Endothelial cell of umbilical vein (primary cell): ENCODE data around the gene USP7. TPM values are rescaled to one million over a fixed set of nuclear protein-coding genes. Genes with fewer than 3 reads are reported as not detected.

ENCODE experiments used
- BruUV-seq: library from RNA; stranded (reverse); fragments of 400-500 nt; replicated peaks from 2 replicates; lab custom pipeline; 2021; lab: Mats Ljungman, UMichigan
- CTCF ChIA-PET: fragments of 300-600, 350-600 bp; sonication (Branson Sonifier 250); formaldehyde crosslinking; loops from one replicate; lab custom pipeline; 2021; ENCODE audit warnings: antibody characterized with exemption, inconsistent platforms; lab: Charles Lee
- POLR2A ChIA-PET: fragments of 300-600, 350-600 bp; sonication (Branson Sonifier 250); formaldehyde crosslinking; loops from one replicate; lab custom pipeline; 2021; ENCODE audit warnings: antibody characterized with exemption, inconsistent platforms; lab: Charles Lee
- DNase-seq: peaks from one replicate; pipeline ENCODE4 v3.0.0-alpha.2; 2011; ENCODE audit warnings: low read depth, low spot score
- FAIRE-seq: peaks from 2 replicates; lab custom pipeline; 2011; peaks lifted over from hg19 to GRCh38; lab: Jason Lieb, UNC
- H2AFZ ChIP-seq: 2 replicates; pipeline ENCODE4 v1.6.0; 2012; ENCODE audit warnings: low read depth, low read length, control low read depth, inconsistent platforms
- H3K27ac ChIP-seq: 2 replicates; pipeline ENCODE4 v1.5.1; 2011; ENCODE audit warnings: low read depth, mild to moderate bottlenecking, control low read depth, low read length, moderate library complexity; ENCODE audit not compliant: insufficient read depth
- H3K27me3 ChIP-seq, 2 experiments: 2 replicates each; pipeline versions ENCODE4 v1.6.0 to v1.6.1; 2011; ENCODE audit warnings: low read length in 2 of 2, mixed read lengths in 1 of 2; ENCODE audit not compliant: control insufficient read depth in 2 of 2, insufficient read depth in 2 of 2
- H3K36me3 ChIP-seq, 2 experiments: 2 replicates in 1 of 2; 3 replicates in 1 of 2; pipeline ENCODE4 v1.5.1; 2011; ENCODE audit warnings: low read length in 2 of 2, mild to moderate bottlenecking in 1 of 2, moderate library complexity in 1 of 2; ENCODE audit not compliant: control insufficient read depth in 2 of 2, insufficient read depth in 2 of 2; ENCODE audit errors: extremely low read depth in 1 of 2
- H3K4me1 ChIP-seq: 3 replicates; pipeline ENCODE4 v1.5.1; 2011; ENCODE audit warnings: mild to moderate bottlenecking, low read length; ENCODE audit not compliant: control insufficient read depth, insufficient read depth; ENCODE audit errors: extremely low read depth
- H3K4me2 ChIP-seq: 2 replicates; pipeline ENCODE4 v1.6.1; 2011; ENCODE audit warnings: low read length, control low read depth, mixed read lengths; ENCODE audit not compliant: insufficient read depth
- H3K4me3 ChIP-seq, 3 experiments: fragments of 200-600 bp in 1 of 3; sonication (generic), shearing (Covaris generic) in 1 of 3; replicated peaks in 1 of 3; 2 replicates each; pipeline ENCODE4 v1.5.1; 2011 to 2016; ENCODE audit warnings: control low read depth in 3 of 3, low read length in 3 of 3, mild to moderate bottlenecking in 2 of 3, inconsistent platforms in 1 of 3, low read depth in 1 of 3, moderate library complexity in 1 of 3; ENCODE audit not compliant: insufficient read depth in 1 of 3
- H3K79me2 ChIP-seq: 2 replicates; pipeline ENCODE4 v1.6.0; 2012; ENCODE audit warnings: low read length, inconsistent platforms; ENCODE audit not compliant: control insufficient read depth, insufficient read depth
- H3K9ac ChIP-seq: replicated peaks from 2 replicates; pipeline ENCODE3; 2011; ENCODE audit warnings: low read length, control low read depth; ENCODE audit not compliant: insufficient read depth; ENCODE audit errors: extremely low read depth
- H3K9me1 ChIP-seq: replicated peaks from 3 replicates; pipeline ENCODE4 v1.6.0; 2011; ENCODE audit warnings: mild to moderate bottlenecking, low read length; ENCODE audit not compliant: control insufficient read depth, insufficient read depth; ENCODE audit errors: extremely low read depth
- H3K9me3 ChIP-seq: replicated peaks from 2 replicates; pipeline ENCODE4 v1.5.1; 2012; ENCODE audit warnings: low read length, inconsistent platforms; ENCODE audit not compliant: control insufficient read depth, insufficient read depth
- H4K20me1 ChIP-seq: replicated peaks from 2 replicates; pipeline ENCODE3; 2011; ENCODE audit warnings: mild to moderate bottlenecking, low read length; ENCODE audit not compliant: control insufficient read depth, insufficient read depth; ENCODE audit errors: extremely low read depth
- CTCF ChIP-seq, 2 donors: IDR thresholded peaks; 1 replicate in 1 of 2; 2 replicates in 1 of 2; pipeline ENCODE4 v1.5.1; 2011; ENCODE audit warnings: low read length in 2 of 2, mild to moderate bottlenecking in 2 of 2, moderate library complexity in 2 of 2, control low read depth in 1 of 2, inconsistent platforms in 1 of 2, low read depth in 1 of 2; ENCODE audit not compliant: insufficient read depth in 1 of 2; ENCODE audit errors: extremely low read depth in 1 of 2
- EZH2 ChIP-seq: IDR thresholded peaks from 2 replicates; pipeline ENCODE4 v1.6.1; 2012; ENCODE audit warnings: borderline replicate concordance, low read depth, mild to moderate bottlenecking, moderate library complexity, low read length, inconsistent platforms; ENCODE audit not compliant: severe bottlenecking
- FOS ChIP-seq: IDR thresholded peaks from 2 replicates; pipeline ENCODE4 v1.6.1; 2011; ENCODE audit warnings: mild to moderate bottlenecking, low read length, moderate library complexity, borderline replicate concordance; ENCODE audit not compliant: insufficient read depth
- GATA2 ChIP-seq: IDR thresholded peaks from 2 replicates; pipeline ENCODE4 v1.7.0; 2011; ENCODE audit warnings: low read depth, mild to moderate bottlenecking, moderate library complexity, mixed read lengths, low read length; ENCODE audit not compliant: insufficient read length, insufficient read depth
- JUN ChIP-seq: IDR thresholded peaks from 2 replicates; pipeline ENCODE4 v1.6.1; 2011; ENCODE audit warnings: borderline replicate concordance, low read depth; ENCODE audit not compliant: insufficient read length, insufficient read depth
- MAX ChIP-seq: IDR thresholded peaks from 2 replicates; pipeline ENCODE4 v1.6.1; 2011; ENCODE audit not compliant: insufficient read depth, insufficient read length
- MYC ChIP-seq: IDR thresholded peaks from one replicate; pipeline ENCODE4 v1.6.1; 2011; ENCODE audit warnings: mild to moderate bottlenecking, low read depth, low read length
- POLR2A ChIP-seq: IDR thresholded peaks from 2 replicates; pipeline ENCODE4 v1.6.1; 2012; ENCODE audit warnings: low read depth, mild to moderate bottlenecking, control low read depth, low read length
- POLR2AphosphoS5 ChIP-seq: IDR thresholded peaks from 2 replicates; pipeline ENCODE4 v1.6.1; 2012; ENCODE audit warnings: low read depth, mild to moderate bottlenecking, control low read depth, low read length, moderate library complexity; ENCODE audit not compliant: insufficient read depth
- dilution Hi-C: fragments of 300-500 bp; cut with MboI; formaldehyde crosslinking; loops from one replicate; pipeline ENCODE4 v1.15.0; 2019; ENCODE audit warnings: low sequenced_read_pairs; ENCODE audit not compliant: extremely low pct_ligation_motif_present
- intact Hi-C: fragments of 100-400 bp; cut with micrococcal nuclease; formaldehyde crosslinking; loops from one replicate; pipeline ENCODE4 v1.10.0; 2022
- polyA plus RNA-seq, 4 experiments: library from polyadenylated mRNA; depleted of rRNA in 3 of 4; stranded (reverse) in 3 of 4; unstranded in 1 of 4; fragments of >200 nt; gene quantifications; 2 replicates each; pipeline versions ENCODE4 v1.2.1 to v1.2.3, GENCODE V29; 2011 to 2012; ENCODE audit warnings: missing spikeins in 1 of 4
- total RNA-seq: library from RNA; stranded (reverse); gene quantifications from 2 replicates; pipeline ENCODE4 v1.2.3, GENCODE V29; 2021

Gene USP7
- total and polyA plus RNA-seq, 2 donors (not counting 3 experiments of a cell fraction or from before 2014, with no cell fraction given): 17.7 to 130 TPM

GRCh38 chr16:8961811-8962390, 1.8 kb downstream of the USP7 start:
- intact Hi-C loops (loop anchor here (1.0 to 5.0 kb wide), 2 partner anchors 85 to 129 kb away; partner anchors contain the start of gene HAPSTR1), dilution Hi-C loops (no loop called here)
- Histone ChIP-seq H3K27ac (peak overlapping the region; percentile 51), H3K9me3 (no peaks in the 10 kb centered on the region), H3K4me1 (peaks cover 48% of the 10 kb centered on the region), H3K4me3 (peak overlapping the region; percentile 45 to 82 (median 55)), H3K9me1 (peaks cover 4% of the 10 kb centered on the region), H3K4me2 (peak overlapping the region; percentile 94), H4K20me1 (peaks cover 7% of the 10 kb centered on the region), H3K27me3 (no peaks in the 10 kb centered on the region), H2AFZ (no peak overlapping the region), H3K9ac (peak overlapping the region; percentile 89), H3K36me3 (no peaks in the 10 kb centered on the region), H3K79me2 (peaks cover 62% of the 10 kb centered on the region)
- ChIA-PET CTCF (interaction anchor here (1.2 to 4.0 kb wide), 4 partner anchors 14 to 116 kb away, joined by 3 to 9 read pairs (median 6); no protein-coding TSS in a partner anchor), POLR2A (no interaction called here)
- FAIRE-seq (no peak), DNase-seq (peak; percentile 10)
- TSS peak; percentile 21 for BruUV-seq
- TF ChIP-seq FOS (no peak), POLR2AphosphoS5 (no peak), MAX (no peak), MYC (no peak)

GRCh38 chr16:8960788-8961109, 3.0 kb downstream of the USP7 start:
- Histone ChIP-seq H3K4me1 (peaks cover 48% of the 10 kb centered on the region), H3K9me3 (no peaks in the 10 kb centered on the region), H3K27me3 (no peaks in the 10 kb centered on the region), H4K20me1 (peaks cover 10% of the 10 kb centered on the region), H2AFZ (no peak overlapping the region), H3K9me1 (peaks cover 4% of the 10 kb centered on the region), H3K36me3 (no peaks in the 10 kb centered on the region), H3K4me2 (peak overlapping the region; percentile 16), H3K9ac (no peak overlapping the region), H3K27ac (peak overlapping the region; percentile 2), H3K4me3 (no peak overlapping the region), H3K79me2 (peaks cover 74% of the 10 kb centered on the region)
- dilution Hi-C loops (no loop called here), intact Hi-C loops (loop anchor here (5.0 kb wide), 1 partner anchor 87 kb away; no protein-coding TSS in a partner anchor)
- CTCF ChIA-PET: interaction anchor here (1.2 to 4.0 kb wide), 3 partner anchors 13 to 48 kb away, joined by 4 to 10 read pairs (median 9); no protein-coding TSS in a partner anchor
- FAIRE-seq (no peak), DNase-seq (no peak)
- no TSS peak for BruUV-seq
- POLR2A ChIA-PET: no interaction called here
- TF ChIP-seq MAX: no peak
- TF ChIP-seq JUN: no peak
- no peak for TF ChIP-seq CTCF (IDR thresholded peaks at IDR 0.05; ENCODE audit: extremely low read depth in 1 of 2, insufficient read depth in 1 of 2, low read depth in 1 of 2, low read length in 2 of 2)
- TF ChIP-seq MYC: no peak
- TF ChIP-seq FOS: no peak
- no peak for TF ChIP-seq EZH2
- no peak for TF ChIP-seq GATA2
- no peak for TF ChIP-seq POLR2AphosphoS5
- no peak for TF ChIP-seq POLR2A
